D341Med (cell line): ENCODE data around the gene DVL1.
A peak's percentile ranks its signal among the peaks of the same experiment; 100 is the strongest.
"Not testable (repeated sequence)": the region's sequence is repeated elsewhere in the genome, so short reads cannot be mapped to it uniquely, and the experiment has no call there.

Source experiments
- DNase-seq: peaks from one replicate; pipeline ENCODE4 v3.0.0; 2012; ENCODE audit warnings: low spot score

DVL1 gene

DNA sequence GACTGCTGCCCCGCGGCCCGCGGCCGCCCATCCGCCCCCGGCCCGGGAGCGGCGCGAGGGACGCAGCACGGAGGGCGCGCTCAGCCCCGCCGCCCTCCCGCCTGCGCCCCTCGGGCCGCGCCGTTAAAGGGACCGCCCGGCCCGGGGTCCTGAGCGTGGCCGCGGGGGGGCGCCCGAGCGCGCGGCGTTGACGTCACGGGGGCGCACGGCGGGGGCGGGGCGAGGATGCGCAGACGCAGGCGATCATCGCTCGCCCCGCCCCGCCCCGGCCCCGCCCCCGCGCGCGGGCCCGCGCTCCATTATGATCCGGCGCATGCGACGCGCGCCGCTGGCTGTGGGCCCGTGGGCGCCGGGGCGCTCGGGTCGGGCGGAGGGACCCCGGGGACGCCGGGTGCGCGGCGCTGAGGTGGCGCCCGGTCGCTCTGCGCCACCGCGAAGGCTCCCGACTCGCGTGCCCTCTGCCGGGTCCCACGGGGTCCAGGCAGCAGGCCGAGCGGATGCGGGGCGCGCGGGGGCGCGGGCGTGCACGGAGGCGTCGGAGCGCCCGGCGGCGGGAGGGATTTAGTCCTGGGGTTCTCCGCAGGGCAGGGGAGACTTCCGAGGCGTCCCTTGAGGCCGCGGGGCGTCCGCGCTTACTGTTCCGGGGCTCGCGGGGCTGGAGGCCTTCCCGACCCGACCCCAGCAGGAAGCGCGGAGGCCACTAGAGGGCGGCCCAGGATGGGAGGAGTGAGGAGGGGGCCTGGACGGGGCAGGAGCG lies at the start of gene DVL1:
TSS of gene DVL1 (minus strand) at position 163 of the 757 bp plus-strand sequence. CDS start 353 bp downstream, outside the sequence.
- peak; percentile 95 for DNase-seq

DNA sequence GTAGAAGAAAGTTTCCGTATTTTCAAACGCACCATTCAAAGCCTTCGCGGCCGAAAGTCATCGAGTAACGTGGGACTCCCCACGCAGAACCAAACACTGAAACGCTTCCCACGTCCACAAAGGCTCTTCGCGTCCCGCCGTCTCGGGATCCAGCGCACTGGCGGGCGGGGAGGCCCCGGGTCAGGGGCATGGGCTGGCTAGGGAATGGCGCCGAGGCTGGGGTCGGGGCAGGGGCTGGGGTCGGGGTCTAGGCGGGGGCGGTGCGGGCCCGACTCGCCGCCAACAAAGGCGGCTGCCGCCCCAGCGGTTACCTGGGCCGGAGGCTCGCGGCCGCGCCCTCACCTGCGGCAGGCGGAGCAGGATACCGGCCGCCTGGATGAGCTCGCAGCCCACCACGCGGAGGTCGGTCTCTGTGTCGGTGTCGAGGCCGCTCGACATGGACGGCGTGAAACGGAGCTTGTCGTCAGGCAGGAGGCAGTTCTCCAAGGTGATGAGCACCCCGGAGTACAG lies 49.5 kb upstream of the DVL1 start:
- no peak for DNase-seq

DNA sequence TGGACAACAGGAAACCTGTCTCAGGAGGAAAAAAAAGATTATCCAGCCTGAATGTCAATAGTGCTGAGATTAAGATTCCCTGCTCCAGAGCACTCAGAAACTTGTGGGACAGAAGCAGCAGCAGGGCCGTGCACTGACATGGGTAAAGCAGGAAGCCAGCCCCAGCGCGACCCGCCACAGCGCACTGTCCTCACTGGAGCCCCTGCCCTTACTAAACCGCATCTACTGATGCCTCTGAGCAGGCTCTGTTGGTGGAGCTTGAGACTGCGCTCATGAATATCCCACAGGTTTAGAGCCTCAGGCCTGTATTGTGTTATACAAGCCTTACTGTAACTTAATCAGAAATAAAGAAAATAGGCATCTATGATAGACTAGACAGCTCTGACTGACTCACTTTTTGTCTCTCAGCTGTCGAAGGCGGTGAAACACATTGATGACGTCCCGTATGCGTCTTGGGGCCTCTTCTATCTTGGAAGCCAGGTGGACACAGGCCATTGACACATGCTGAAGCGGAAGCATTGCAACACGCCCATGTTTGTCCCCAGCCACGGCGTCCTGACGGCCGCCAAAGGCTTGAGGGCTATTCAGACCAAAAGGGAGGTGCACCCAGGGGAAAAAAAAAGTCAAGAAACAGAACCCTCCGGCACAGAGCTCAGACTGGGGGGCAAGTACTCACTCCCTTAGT lies 48.8 kb upstream of the DVL1 start:
- DNase-seq, result peak; percentile 9

DNA sequence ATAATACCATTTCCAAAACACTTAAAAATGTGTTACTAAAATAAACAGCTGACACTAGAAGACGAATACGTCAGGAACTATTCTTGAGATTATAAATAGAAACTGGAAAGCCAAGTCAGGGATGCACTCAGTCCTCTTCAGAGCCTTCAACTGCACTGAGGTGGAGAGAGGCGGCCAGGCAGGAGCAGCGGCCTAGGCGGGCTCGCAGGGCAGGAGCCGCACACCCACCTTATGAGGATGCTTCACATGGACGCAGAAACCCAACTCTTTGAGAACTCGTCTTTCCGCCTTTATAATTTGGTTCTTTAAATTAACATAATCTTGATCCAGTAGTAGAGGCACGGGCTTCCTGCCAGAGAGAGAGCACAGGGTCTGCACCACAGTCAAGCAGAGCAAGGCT lies 45.9 kb upstream of the DVL1 start:
- no peak for DNase-seq

DNA sequence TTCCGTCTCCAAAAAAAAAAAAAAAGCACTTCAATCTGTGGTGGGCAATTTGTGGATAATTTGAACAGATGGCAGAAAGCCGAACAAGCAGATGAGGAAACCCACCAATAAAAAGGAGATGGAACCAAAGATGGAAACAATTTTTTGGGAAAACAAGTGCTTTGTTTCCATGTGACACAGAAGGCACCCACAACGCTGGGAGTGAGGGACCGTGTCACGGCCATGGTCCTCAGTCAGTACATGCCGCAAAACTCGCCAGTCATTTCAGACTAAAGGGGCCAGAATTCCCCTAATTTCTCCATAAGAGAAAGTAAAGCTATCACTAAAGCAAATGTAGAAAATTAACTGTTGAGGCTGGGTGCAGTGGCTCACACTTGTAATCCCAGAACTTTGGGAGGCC lies 44.9 kb upstream of the DVL1 start:
- DNase-seq, result no peak

DNA sequence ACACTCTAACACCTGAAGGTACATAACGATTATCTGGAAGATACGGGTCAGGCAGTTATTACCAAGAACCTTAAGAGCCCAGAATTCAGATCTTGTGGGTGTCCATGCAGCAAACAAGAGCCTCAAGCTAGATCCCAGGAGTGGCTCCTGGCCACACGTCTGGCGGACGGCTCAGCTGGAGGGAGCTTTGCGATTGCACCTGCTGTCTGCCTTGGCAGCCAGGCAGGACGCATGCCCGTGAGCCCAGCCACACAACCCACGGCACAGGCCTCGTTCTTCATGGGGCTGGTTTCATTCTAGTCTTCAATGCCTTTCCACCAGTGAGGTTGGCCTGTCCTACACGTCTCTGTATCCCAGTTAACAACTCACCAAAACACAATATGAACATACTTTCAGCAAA lies 44.2 kb upstream of the DVL1 start:
- DNase-seq, result no peak

DNA sequence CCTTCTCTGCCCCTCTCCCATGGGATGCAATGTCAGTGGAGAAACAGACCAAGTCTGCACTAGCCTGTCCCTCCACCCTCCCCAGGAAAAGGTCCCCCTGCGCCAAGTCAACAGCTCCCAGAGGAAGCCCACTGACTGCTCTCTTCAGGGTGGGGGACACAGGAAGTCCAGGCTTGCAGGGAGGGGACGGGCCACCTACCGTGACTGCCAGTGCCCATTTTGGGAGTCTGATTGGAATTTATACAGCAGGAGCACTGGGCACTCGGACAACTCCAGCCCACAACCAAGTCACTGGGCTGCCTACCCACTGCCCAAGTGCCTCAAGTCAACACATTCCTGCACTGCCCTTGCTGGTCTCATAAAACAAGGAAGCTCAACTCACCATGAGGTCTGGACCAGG lies 43.8 kb upstream of the DVL1 start:
- DNase-seq, result no peak

DNA sequence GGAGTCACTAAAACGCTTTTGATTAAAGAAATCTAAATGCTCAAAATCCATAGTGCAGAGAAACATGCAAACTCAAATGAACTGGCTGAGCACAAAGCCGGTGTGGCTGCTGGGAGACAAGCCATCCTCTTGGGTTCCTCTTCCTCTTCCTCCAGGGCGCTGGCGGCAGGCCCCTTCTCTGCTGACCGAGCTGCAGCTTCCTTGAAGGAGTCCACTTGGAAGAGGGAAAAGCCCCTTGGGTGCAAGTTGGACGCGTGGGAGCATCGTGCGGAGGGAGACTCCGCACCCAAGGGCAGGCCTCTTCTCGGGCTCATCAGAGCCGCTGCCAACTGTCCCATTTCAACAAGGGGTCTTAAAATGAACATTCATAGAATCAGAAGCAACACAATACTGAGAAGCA lies 42.0 kb upstream of the DVL1 start:
- DNase-seq, result no peak

DNA sequence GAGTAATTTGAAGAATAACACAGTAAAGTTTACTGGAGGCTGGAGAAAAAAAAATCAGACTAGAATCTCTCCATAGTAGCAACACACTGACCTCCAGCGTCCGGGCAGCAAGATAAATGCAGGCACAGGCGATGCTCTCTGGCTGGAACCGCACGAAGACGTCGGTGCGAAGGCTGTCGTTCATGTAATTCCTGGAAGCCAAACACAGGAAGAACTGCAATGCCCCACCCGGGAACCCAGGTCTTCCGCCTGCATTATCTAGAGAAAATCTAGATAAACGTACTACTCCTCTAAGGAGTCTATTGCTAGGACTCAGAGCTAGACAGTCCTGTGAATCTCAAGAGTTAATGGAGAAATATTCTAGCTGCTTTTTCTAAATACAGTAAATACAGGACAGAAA lies 41.5 kb upstream of the DVL1 start:
- DNase-seq, result no peak

DNA sequence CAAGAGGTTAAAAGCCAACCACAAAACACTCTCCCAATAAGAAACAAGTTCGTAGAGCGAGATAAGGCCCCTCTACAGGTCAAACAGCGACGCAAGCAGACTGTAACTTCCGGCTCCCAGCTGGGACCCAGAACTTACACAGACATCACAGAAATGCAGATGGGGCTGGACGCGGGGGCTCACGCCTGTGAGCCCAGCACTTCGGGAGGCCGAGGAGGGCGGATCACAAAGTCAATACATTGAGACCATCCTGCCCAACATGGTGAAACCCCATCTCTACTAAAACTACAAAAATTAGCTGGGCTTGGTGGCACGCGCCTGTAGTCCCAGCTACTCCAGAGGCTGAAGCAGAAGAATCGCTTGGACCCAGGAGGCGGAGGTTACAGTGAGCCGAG lies 38.9 kb upstream of the DVL1 start:
- DNase-seq, result no peak

DNA sequence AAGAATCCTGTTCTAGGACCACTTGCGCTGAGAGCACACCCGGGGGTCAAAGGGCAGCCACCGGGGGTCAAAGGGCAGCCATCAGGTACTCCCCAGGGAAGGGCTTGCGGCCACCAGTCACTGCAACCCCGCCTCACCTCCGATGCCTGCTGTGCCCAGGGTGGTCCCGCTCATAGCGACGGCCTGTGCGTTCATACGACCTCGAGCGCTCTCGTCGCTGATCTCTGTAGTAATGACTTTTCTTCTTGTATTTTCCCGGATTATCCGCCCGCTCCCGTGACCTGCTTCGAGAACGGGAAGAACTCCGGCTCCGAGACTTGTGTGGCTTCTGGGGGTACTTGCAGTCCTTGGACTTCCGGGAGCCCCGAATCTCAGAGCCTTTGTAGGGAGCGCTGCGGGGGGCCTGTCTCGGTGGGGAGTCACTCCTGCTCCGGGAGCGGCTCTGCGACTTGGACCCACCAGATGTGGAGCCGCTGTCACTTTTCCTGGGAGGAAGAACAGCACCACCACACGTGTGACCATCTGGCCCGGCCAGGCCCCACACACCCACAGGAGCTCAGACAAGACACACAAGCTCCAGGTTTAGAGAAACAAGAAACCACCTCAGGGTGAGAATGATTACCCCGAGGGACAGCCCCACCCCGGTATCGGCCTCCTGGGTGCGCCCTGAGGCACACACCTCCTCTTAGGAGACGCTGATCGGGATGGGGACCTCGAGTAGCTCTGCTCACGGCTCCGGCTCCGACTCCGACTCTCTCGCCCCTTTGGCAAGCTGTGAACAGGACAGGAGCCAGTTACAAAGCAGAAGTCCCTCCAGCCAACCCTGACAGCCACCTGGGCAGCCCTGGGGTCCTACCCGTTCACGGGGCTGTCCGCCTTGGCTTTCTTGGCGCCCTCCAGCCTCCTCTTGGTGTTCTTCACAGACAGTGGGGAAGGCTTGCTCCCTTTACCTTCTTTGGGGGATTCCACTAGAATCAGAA lies 38.2 kb upstream of the DVL1 start:
- no peak for DNase-seq

DNA sequence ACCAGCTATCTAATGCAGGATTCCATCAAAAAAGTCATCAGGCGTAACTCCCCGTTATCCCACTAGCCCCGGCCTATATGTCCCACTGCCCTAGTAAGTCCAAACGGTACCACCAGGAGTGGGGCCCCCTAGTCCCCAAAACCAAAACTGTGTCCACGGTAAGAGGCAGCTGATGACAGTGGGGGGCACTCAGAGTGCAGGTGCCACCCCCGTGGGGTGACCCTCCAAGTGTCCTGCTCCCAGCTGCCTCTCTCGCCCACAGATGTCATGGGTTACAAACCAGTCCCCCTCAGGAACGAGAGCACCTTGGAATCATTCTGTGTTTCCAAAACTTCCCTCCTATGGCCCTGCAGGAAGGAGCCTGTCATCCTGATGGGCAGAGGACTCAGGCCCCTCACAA lies 36.7 kb upstream of the DVL1 start:
- no peak for DNase-seq

DNA sequence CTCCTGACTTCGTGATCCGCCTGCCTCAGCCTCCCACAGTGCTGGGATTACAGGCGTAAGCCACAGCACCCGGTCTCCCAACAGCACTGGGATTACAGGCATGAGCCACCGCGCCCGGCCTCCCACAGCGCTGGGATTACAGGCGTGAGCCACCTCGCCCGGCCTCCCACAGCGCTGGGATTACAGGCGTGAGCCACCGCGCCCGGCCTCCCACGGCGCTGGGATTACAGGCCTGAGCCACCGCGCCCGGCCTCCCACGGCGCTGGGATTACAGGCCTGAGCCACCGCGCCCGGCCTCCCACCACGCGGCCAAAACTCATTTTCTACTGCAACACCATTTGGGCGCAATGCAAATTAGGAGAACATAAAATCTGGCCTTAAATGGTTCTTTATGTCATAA lies 36.1 kb upstream of the DVL1 start:
- DNase-seq, result not testable (repeated sequence)

DNA sequence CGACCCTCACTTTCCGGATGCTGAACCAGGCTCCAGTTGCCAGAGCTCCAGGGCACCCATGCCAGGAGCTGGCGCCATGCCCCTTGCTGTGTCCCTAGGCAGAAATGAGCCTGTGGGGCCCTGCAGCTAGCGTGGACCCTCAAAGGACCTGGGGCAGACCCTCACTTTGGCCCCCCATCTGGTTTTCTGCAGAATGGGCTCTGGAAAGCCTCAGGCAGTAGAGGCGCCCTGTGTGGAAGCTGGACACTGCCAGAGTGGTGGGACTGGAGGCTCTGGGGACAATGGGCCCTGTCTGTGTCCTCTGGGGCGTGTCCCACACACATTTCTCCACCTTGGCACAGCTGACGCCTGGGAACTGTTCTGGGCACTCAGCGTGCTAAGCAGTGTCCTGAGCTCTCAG lies 32.1 kb upstream of the DVL1 start:
- no peak for DNase-seq

DNA sequence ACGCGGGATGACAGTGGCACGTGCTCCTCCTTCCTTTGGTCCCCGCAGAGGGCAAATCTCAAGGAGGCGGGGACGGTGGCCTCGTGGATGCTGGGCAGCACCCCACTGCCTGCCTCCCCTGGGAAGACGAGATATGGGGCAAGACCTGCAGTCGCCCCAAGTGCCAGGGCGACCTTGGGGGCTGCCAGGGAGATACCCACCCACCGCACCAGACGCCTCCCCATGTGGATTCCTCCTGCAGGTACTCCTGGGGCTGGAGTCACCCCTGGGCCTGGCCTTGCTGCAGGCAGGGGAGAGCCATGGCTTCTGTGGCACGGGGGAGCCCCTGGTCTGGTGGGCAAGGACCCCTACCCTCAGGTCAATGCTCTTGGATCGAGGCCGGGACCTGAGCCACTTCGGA lies 31.6 kb upstream of the DVL1 start:
- DNase-seq, result no peak

DNA sequence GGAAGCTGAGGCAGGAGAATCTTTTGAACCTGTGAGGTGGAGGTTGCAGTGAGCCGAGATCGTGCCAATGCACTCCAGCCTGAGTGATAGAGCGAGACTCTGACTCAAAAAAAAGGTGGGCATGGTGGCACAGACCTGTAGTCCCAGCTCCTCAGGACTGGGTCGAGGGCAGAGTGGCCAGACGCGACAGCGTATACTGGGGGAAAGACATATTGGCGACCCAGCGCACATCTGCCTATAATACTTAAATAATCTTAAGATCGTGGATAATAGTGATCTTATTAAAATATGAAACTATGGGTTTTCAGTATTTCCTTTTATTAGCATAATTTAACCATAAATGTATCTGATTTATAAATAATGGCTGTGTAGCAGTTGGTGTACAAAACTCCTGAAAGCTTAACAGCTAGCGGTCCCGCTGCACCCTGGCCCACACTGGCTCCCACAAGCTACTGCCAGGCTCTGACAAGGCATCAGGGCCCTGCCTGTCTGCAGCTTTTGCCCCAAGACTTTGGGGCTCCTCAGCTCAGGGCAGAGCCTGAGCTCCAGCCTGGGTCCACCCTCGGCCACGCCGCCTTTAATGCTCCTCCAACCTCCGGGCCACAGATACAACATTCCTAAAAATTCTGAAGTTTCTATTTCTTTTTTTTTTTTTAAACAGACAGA lies 28.5 kb upstream of the DVL1 start:
- no peak for DNase-seq

DNA sequence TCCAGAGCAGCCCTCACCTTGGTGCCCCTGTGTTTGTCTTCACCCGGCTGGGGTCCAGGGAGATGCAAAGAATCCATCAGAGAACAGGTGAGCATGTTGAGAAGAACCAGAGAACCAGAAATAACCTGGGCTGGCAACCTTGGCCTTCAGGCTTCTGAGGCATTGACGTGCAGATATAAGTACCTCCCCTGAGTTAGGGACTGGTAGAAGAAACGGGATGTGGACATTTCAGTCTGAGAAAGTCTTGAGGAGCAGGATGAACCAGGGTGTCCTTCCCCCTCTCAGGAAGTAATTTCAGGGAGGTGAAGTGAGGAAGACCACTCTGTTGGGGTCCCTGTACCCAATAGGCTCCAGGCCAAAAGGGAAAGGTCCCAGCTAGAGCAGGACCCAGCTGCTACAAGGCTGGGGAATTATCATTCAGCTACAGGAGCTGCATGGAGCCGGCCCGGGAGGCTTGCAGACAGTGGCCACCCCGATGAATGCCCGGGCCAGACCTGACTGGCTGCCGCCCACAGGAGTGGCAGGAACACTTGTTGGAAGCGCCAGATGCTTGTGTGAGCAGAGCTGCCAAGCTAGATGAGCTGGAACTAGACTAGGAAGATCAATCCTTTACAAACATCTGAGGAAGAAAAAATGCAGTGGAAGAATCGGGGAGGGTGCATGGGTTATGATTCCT lies 27.5 kb upstream of the DVL1 start:
- no peak for DNase-seq

DNA sequence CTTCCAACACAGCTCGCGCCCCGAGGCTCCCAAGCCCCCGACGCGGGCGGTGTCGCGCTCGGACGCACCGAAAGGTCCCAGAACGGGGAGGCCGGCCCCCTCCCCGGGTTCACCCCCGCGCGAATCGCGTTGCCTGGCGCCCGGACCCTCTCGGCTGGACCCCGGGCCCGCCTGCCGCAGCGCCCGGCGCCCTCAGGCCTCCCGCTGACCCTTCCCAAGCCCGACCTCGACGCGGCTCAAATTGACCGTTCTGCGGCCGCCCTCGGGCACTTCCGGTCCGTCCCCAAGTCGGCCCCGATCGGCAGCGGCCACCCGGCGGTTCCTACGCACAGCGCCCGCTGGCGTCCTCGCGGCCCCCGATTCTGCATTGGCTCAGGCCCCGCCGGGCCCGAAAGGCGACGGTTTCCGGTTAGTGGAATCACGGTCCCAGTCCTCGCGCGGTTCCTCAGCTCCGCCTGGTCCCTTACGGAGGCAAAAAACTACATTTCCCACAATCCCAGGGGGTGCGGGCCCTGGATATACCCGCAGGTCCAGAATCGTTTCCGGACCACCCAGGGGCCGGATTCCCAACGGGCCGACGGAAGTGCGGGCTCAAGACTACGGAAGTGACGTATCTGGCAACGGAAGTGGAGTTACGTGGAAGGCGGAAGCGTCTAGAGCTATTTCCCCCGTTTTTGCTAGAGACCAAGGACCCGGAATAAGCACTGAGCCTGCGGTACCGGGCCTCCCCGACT lies 25.9 kb upstream of the DVL1 start, which contains the start of gene AURKAIP1:
TSS of gene AURKAIP1 (minus strand) at position 279 of the 734 bp plus-strand sequence. CDS start 451 bp downstream, outside the sequence.
- peak; percentile 97 for DNase-seq

DNA sequence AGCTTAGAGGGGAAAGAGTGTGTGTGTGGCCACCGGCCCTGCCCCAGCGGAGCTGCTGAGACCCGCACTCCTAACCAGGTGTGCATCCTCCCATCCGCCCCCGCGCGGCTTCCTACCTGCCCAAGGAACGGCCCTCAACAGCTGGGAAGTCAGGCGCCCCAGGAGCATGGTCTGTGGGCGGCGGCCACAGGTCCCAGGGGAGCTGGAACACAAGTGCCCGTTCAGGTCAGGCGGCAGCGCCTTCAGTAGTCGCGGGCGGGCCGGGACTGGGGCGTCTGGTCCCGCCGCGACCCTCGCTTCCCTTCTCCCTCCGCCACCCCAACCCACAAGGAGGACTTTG lies 25.3 kb upstream of the DVL1 start:
- DNase-seq, result no peak

DNA sequence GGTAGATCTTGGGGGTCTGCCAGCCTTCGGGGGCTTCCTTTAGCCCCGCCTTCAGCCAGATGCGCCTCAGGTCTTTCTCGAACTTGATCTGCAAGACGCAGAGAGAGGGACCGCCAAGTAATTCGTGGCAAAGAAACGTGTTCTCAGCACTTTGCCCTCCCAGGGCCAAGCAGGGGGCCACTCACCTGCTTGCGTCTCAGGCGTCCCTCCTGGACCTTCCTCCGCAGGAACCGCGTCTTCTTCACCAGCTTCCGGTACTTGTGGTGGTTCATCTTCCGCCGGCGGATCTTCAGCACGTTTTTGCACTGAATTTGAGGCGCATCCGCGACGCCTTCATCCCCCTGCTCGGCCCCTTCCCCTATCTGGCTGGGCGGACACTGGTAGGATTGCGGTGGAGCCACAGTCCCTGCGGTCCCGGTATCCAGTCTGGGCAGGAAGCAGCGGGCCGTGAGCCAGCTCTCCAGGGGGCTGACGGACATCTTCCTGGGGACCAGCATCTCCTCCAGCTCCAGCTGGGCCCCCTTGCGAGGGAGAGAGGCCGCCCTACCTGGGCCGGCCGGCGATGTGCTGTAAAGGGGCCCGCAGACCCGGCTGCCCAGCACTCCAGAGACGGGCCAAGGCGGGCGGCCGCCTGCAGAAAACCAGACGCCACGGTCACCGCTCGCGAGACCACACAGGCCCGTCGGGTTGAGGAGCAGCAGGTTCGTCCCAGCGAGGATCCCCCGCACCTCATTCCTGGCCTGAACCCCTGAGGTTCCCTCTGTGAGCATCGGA lies 24.8 kb upstream of the DVL1 start:
- DNase-seq, result no peak
